Stimulated activated CD8-positive, alpha-beta memory T cell treated with anti-CD3 and anti-CD28 coated beads, Interleukin-7, amount 100 ng/mL, for 48 hours (primary cell): ENCODE measurements around the gene ENOX2.

ENCODE experiments used
- DNase-seq, 2 donors: peaks; one replicate each; pipeline ENCODE4 v3.0.0-alpha.2; 2020; ENCODE audit warnings: low read depth in 1 of 2; ENCODE audit errors: extremely low read depth in 1 of 2

The ENOX2 gene

GRCh38 chrX:130649738-130650137, 253.3 kb downstream of the ENOX2 start:
- DNase-seq, result no peak

GRCh38 chrX:130647468-130647867, 255.5 kb downstream of the ENOX2 start:
- no peak for DNase-seq

- no peak for DNase-seq
These were observed 256.9 kb downstream of the ENOX2 start for GRCh38 chrX:130645955-130646583.

- no peak for DNase-seq
These were observed 265.4 kb downstream of the ENOX2 start for GRCh38 chrX:130637591-130637990.

- DNase-seq, result no peak
These were observed 266.7 kb downstream of the ENOX2 start for GRCh38 chrX:130636277-130636676.

- DNase-seq, result no peak
These were observed 272.0 kb downstream of the ENOX2 start for GRCh38 chrX:130631011-130631410.

GRCh38 chrX:130628516-130628915, 274.5 kb downstream of the ENOX2 start:
- no peak for DNase-seq

GRCh38 chrX:130626521-130626920, 276.5 kb downstream of the ENOX2 start:
- no peak for DNase-seq

- no peak for DNase-seq
These were observed 277.6 kb downstream of the ENOX2 start for GRCh38 chrX:130625386-130625785.

- DNase-seq, result no peak
These were observed 279.5 kb downstream of the ENOX2 start for GRCh38 chrX:130623518-130623917.

GRCh38 chrX:130615941-130616340, 287.1 kb downstream of the ENOX2 start:
- DNase-seq, result no peak

GRCh38 chrX:130607431-130607830, 295.6 kb downstream of the ENOX2 start:
- no peak for DNase-seq

GRCh38 chrX:130606425-130606824, 296.6 kb downstream of the ENOX2 start:
- no peak for DNase-seq

GRCh38 chrX:130604882-130605281, 298.1 kb downstream of the ENOX2 start:
- no peak for DNase-seq

- no peak for DNase-seq
These were observed 308.5 kb downstream of the ENOX2 start for GRCh38 chrX:130594453-130594916.

- DNase-seq, result no peak
These were observed 309.1 kb downstream of the ENOX2 start for GRCh38 chrX:130593911-130594310.

- no peak for DNase-seq
These were observed 310.8 kb downstream of the ENOX2 start for GRCh38 chrX:130592204-130592603.

GRCh38 chrX:130578906-130579305, 324.1 kb downstream of the ENOX2 start:
- no peak for DNase-seq

- DNase-seq, result no peak
These were observed 325.6 kb downstream of the ENOX2 start for GRCh38 chrX:130577431-130577830.

GRCh38 chrX:130575831-130576389, 327.1 kb downstream of the ENOX2 start:
- peak in 1 of 2 donors; percentile 1 for DNase-seq
